NCI-H2081 (cell line): ENCODE results near the gene PLEK.
"Not testable (repeated sequence)": the region's sequence is repeated elsewhere in the genome, so short reads cannot be mapped to it uniquely, and the experiment has no call there.

Experiments used
- DNase-seq, 2 experiments: peaks; one replicate each; lab custom pipeline; 2025; lab: John Stamatoyannopoulos, UW

PLEK gene

DNA sequence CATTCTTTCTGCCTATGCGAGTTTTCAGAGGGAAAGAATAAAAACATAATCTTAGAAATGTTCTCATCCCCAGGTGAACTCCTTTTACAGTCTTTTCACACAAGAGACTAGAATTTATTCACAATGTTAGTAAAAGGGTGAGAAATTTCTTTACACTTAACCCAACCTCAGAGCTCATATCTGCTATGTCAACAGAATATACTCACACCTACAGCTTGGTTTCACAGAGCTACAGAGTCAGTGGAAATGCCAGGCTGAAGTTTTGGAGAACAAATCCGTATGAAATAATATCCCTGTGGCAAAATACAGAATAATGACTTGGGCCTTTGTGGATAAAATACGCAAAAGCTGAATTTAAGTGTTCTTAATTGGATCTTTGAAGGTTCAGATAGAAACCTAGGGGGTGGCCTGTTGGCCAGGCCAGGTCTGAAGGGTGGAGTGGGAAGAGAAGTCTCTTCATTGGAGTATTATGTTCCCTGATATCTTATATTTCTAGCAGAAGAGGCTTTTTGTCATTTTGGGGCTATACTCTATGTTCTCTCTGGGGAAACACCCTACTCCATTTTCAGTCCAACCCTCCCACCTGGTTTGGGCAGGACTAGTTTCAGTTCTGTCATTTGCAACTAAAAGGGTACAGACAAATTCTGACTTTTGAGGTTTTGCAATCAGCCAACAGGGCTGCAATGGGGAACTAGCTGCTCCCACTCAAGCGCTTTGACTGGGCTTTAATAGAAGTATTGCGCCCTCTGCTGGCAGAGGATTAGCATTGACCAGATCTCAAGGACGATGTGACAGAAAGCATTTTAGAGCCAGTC lies 76.3 kb downstream of the PLEK start:
- DNase-seq = peak; percentile 70

DNA sequence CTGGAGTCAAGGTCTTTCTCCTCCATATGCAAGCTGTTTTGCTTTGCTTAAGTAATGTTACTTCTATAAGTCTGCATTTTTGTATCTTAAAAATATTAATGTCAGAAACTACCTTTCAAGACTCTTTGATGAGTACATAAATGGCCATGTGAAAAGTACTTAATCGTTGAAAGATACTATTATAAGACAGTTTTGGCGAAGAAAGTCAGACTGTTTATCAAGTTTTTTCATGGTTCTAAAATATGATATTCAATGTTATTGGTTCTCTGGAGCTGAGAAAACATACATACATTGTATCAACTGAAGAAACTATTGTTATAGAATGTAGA lies 76.9 kb downstream of the PLEK start:
- no peak for DNase-seq

DNA sequence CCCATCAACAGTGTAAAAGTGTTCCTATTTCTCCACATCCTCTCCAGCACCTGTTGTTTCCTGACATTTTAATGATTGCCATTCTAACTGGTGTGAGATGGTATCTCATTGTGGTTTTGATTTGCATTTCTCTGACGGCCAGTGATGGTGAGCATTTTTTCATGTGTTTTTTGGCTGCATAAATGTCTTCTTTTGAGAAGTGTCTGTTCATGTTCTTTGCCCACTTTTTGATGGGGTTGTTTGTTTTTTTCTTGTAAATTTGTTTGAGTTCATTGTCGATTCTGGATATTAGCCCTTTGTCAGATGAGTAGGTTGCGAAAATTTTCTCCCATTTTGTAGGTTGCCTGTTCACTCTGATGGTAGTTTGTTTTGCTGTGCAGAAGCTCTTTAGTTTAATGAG lies 81.3 kb downstream of the PLEK start:
- DNase-seq = not testable (repeated sequence)
